Activated CD8-positive, alpha-beta T cell treated with anti-CD3 and anti-CD28 coated beads for 36 hours (primary cell): ENCODE data around the gene EFNA3. TPM values are rescaled to one million over a fixed set of nuclear protein-coding genes. Genes with fewer than 3 reads are reported as not detected.

Source experiments
- ATAC-seq: fragments of 200-7000 bp; cut with Tn5 transposase; one replicate; pipeline ENCODE4 v1.10.0; 2021; ENCODE audit warnings: mild to moderate bottlenecking, moderate library complexity
- CTCF ChIA-PET: fragments of 350-600 bp; sonication (Branson Sonifier 250); formaldehyde crosslinking; loops from one replicate; lab custom pipeline; 2021; ENCODE audit warnings: antibody characterized with exemption; lab: Charles Lee
- POLR2A ChIA-PET: fragments of 350-600 bp; sonication (Branson Sonifier 250); formaldehyde crosslinking; loops from one replicate; lab custom pipeline; 2021; ENCODE audit warnings: antibody characterized with exemption; lab: Charles Lee
- DNase-seq: peaks from one replicate; pipeline ENCODE4 v3.0.0-alpha.2; 2020
- H3K27ac Mint-ChIP-seq: one replicate; pipeline ENCODE4 v1.8.0; 2021; ENCODE audit warnings: mild to moderate bottlenecking, mixed read lengths
- H3K27me3 Mint-ChIP-seq: one replicate; pipeline ENCODE4 v1.8.0; 2021; ENCODE audit warnings: mixed read lengths
- H3K36me3 Mint-ChIP-seq: one replicate; pipeline ENCODE4 v1.8.0; 2021; ENCODE audit warnings: low read depth, mixed read lengths
- H3K4me1 Mint-ChIP-seq: one replicate; pipeline ENCODE4 v1.8.0; 2021; ENCODE audit warnings: low read depth, mixed read lengths
- H3K4me3 Mint-ChIP-seq: one replicate; pipeline ENCODE4 v1.8.0; 2021; ENCODE audit warnings: mild to moderate bottlenecking, moderate library complexity, mixed read lengths
- H3K9me3 Mint-ChIP-seq: one replicate; pipeline ENCODE4 v1.8.0; 2021; ENCODE audit warnings: mixed read lengths
- CTCF ChIP-seq: fragments of 200-600 bp; IDR thresholded peaks from one replicate; pipeline ENCODE4 v1.8.0; 2022; ENCODE audit warnings: antibody characterized with exemption, mild to moderate bottlenecking
- intact Hi-C: fragments of 100-400 bp; cut with micrococcal nuclease; formaldehyde crosslinking; loops from one replicate; pipeline ENCODE4 v1.10.0; 2022
- total RNA-seq, 2 experiments: library from RNA; stranded (reverse); gene quantifications; one replicate each; pipeline ENCODE4 v1.2.3, GENCODE V29; 2021

The EFNA3 gene
- total RNA-seq, 2 experiments from 2014 or later: 5.1 to 8.6 TPM

DNA sequence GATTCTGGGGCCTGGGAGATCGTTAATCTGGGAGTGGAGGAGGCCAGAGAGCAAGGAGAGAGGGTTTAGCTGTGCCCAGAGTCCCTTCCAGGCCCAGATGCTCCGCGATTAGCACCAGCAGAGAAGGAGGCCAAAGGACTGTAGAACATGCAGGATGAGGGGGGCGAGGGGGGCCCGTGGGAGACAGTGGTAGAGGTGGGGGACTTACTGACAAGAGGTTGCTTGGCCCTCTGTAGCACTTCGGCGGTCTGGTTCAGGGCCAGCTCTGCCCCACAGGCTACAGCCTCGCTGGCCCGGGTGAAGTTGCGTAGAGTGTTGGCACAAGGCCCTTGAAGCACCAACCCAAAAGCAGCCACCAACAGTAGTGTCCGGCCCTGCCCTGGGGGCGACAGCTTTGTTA lies 45.8 kb upstream of the EFNA3 start:
- ATAC-seq (no peak), DNase-seq (no peak)
- ChIA-PET POLR2A (interaction anchor here (1.0 kb wide), 1 partner anchor 18 kb away, joined by 4 read pairs; the partner anchor contains the start of gene ADAM15), CTCF (interaction anchor here (0.9 to 1.7 kb wide), 3 partner anchors 15 to 52 kb away, joined by 3 to 6 read pairs (median 4); no protein-coding TSS in a partner anchor)
- intact Hi-C loops: no loop called here
- Mint-ChIP-seq H3K4me3 (no peak overlapping the region), H3K27ac (no peak overlapping the region), H3K9me3 (no peaks in the 10 kb centered on the region), H3K4me1 (no peaks in the 10 kb centered on the region), H3K36me3 (no peaks in the 10 kb centered on the region), H3K27me3 (peaks cover 1% of the 10 kb centered on the region)
- no peak for TF ChIP-seq CTCF

- Mint-ChIP-seq H3K4me1 (no peaks in the 10 kb centered on the region), H3K9me3 (no peaks in the 10 kb centered on the region), H3K36me3 (no peaks in the 10 kb centered on the region), H3K27me3 (peaks cover 5% of the 10 kb centered on the region), H3K4me3 (no peak within 1 kb of the TSS), H3K27ac (no peak within 1 kb of the TSS)
- TF ChIP-seq CTCF: no peak
- DNase-seq (no peak), ATAC-seq (no peak)
- CTCF ChIA-PET: interaction anchor here (1.1 to 1.7 kb wide), 2 partner anchors 26 to 52 kb away, joined by 3 to 6 read pairs; no protein-coding TSS in a partner anchor
- intact Hi-C loops: no loop called here
- POLR2A ChIA-PET: no interaction called here
Observed at GRCh38 chr1:155033524-155033923, 45.1 kb upstream of the EFNA3 start, which contains the start of the genes DCST1 and DCST2. DCST1 (plus strand) TSS chr1:155033824; CDS start chr1:155034037, 213 bp downstream. DCST2 (minus strand) TSS chr1:155033781; CDS start chr1:155033701, 80 bp downstream.

- ATAC-seq (no peak), DNase-seq (no peak)
- H3K9me3 Mint-ChIP-seq: no peaks in the 10 kb centered on the region
- H3K36me3 Mint-ChIP-seq: no peaks in the 10 kb centered on the region
- H3K4me1 Mint-ChIP-seq: no peaks in the 10 kb centered on the region
- peaks cover 5% of the 10 kb centered on the region for H3K27me3 Mint-ChIP-seq
- H3K27ac Mint-ChIP-seq: no peak overlapping the region
- TF ChIP-seq CTCF: no peak
- H3K4me3 Mint-ChIP-seq: no peak overlapping the region
- intact Hi-C loops: no loop called here
- ChIA-PET POLR2A (no interaction called here), CTCF (interaction anchor here (1.4 to 1.7 kb wide), 2 partner anchors 10 to 51 kb away, joined by 6 to 7 read pairs; no protein-coding TSS in a partner anchor)
Observed at GRCh38 chr1:155034318-155035208, 44.1 kb upstream of the EFNA3 start.

- DNase-seq (no peak), ATAC-seq (no peak)
- no peak for TF ChIP-seq CTCF
- H3K27me3 Mint-ChIP-seq: peaks cover 5% of the 10 kb centered on the region
- intact Hi-C loops: no loop called here
- H3K36me3 Mint-ChIP-seq: no peaks in the 10 kb centered on the region
- H3K9me3 Mint-ChIP-seq: no peaks in the 10 kb centered on the region
- CTCF ChIA-PET: interaction anchor here (0.7 to 1.4 kb wide), 2 partner anchors 9 to 67 kb away, joined by 3 to 7 read pairs; no protein-coding TSS in a partner anchor
- H3K4me3 Mint-ChIP-seq: no peak overlapping the region
- no peaks in the 10 kb centered on the region for H3K4me1 Mint-ChIP-seq
- H3K27ac Mint-ChIP-seq: no peak overlapping the region
- POLR2A ChIA-PET: no interaction called here
Observed at GRCh38 chr1:155035936-155036335, 42.7 kb upstream of the EFNA3 start.

DNA sequence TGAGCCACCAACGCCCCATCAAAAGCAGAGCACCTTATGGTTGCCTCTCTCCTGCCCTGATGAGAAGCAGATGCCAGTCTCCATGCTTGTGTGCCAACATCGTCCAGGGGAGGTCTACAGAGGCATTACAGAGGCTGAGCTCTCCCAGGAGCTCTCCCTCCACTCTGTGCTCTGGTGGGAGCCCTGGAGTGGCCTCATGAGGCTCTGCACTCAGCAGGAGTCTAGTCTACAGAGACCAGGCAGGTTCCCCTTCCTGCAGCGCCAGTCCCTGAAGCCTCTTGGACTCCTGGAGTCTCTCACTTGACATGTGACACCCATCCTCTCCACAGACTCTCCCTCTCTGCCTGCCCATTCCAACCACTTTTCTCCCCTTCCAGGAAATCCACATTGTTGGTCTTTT lies 41.6 kb upstream of the EFNA3 start:
- no peak overlapping the region for H3K4me3 Mint-ChIP-seq
- intact Hi-C loops: no loop called here
- ChIA-PET CTCF (interaction anchor here (1.2 to 2.5 kb wide), 3 partner anchors 15 to 24 kb away, joined by 3 to 7 read pairs (median 5); no protein-coding TSS in a partner anchor), POLR2A (no interaction called here)
- no peaks in the 10 kb centered on the region for H3K9me3 Mint-ChIP-seq
- no peak for TF ChIP-seq CTCF
- H3K27me3 Mint-ChIP-seq: peaks cover 5% of the 10 kb centered on the region
- H3K36me3 Mint-ChIP-seq: no peaks in the 10 kb centered on the region
- H3K27ac Mint-ChIP-seq: no peak overlapping the region
- no peaks in the 10 kb centered on the region for H3K4me1 Mint-ChIP-seq
- no peak for ATAC-seq
- DNase-seq: no peak
